CD4-positive, alpha-beta T cell treated with Interleukin-21 for 1 hour (primary cell): Measurements from ENCODE around the gene ADK.
A peak's percentile ranks its signal among the peaks of the same experiment; 100 is the strongest.
"Not testable (repeated sequence)": the region's sequence is repeated elsewhere in the genome, so short reads cannot be mapped to it uniquely, and the experiment has no call there.

ENCODE experiments used
- DNase-seq: peaks from one replicate; pipeline ENCODE4 v3.0.0-alpha.2; 2020

Gene ADK

GRCh38 chr10:74244097-74244685 is 93.2 kb downstream of the ADK start:
- peak; percentile 55 for DNase-seq

- no peak for DNase-seq
These were observed 93.8 kb downstream of the ADK start for GRCh38 chr10:74244807-74245206.

- no peak for DNase-seq
These were observed 95.5 kb downstream of the ADK start for GRCh38 chr10:74246495-74246894.

GRCh38 chr10:74249865-74250264 is 98.8 kb downstream of the ADK start:
- no peak for DNase-seq

GRCh38 chr10:74255214-74255613 is 104.2 kb downstream of the ADK start:
- DNase-seq: no peak

GRCh38 chr10:74255888-74256357 is 104.9 kb downstream of the ADK start:
- DNase-seq: no peak

- DNase-seq: no peak
These were observed 111.8 kb downstream of the ADK start for GRCh38 chr10:74262856-74263255.

- DNase-seq: no peak
These were observed 113.0 kb downstream of the ADK start for GRCh38 chr10:74263996-74264395.

GRCh38 chr10:74272288-74272687 is 121.3 kb downstream of the ADK start:
- no peak for DNase-seq

- DNase-seq: no peak
These were observed 124.8 kb downstream of the ADK start for GRCh38 chr10:74275755-74276290.

GRCh38 chr10:74276416-74276815 is 125.4 kb downstream of the ADK start:
- DNase-seq: no peak

GRCh38 chr10:74282151-74282847 is 131.3 kb downstream of the ADK start:
- no peak for DNase-seq

GRCh38 chr10:74282848-74283210 is 131.8 kb downstream of the ADK start:
- DNase-seq: no peak

GRCh38 chr10:74289188-74289587 is 138.2 kb downstream of the ADK start:
- DNase-seq: no peak

GRCh38 chr10:74289951-74290350 is 138.9 kb downstream of the ADK start:
- DNase-seq: no peak

GRCh38 chr10:74290708-74291107 is 139.7 kb downstream of the ADK start:
- no peak for DNase-seq

- DNase-seq: no peak
These were observed 141.9 kb downstream of the ADK start for GRCh38 chr10:74292871-74293427.

- no peak for DNase-seq
These were observed 142.8 kb downstream of the ADK start for GRCh38 chr10:74293686-74294371.

- DNase-seq: no peak
These were observed 146.5 kb downstream of the ADK start for GRCh38 chr10:74297389-74298080.

- DNase-seq: not testable (repeated sequence)
These were observed 149.1 kb downstream of the ADK start for GRCh38 chr10:74300074-74300621.

GRCh38 chr10:74300666-74301065 is 149.6 kb downstream of the ADK start:
- DNase-seq: no peak

GRCh38 chr10:74305730-74306129 is 154.7 kb downstream of the ADK start:
- no peak for DNase-seq
